A549 (cell line): Measurements from ENCODE around the gene CACUL1. TPM values are rescaled to one million over a fixed set of nuclear protein-coding genes. Genes with fewer than 3 reads are reported as not detected.

Source experiments
- ATAC-seq, 2 experiments: fragments of 200-7000 bp in 1 of 2; fragments of >200 bp in 1 of 2; cut with Nextera tagmentation in 1 of 2; cut with Tn5 transposase in 1 of 2; 3 replicates each; pipeline versions ENCODE4 v1.8.0 to v1.9.1; 2018 to 2020; ENCODE audit warnings: mild to moderate bottlenecking in 1 of 2, moderate library complexity in 1 of 2
- CTCF ChIA-PET: fragments of 300-600 bp; sonication (Branson Sonifier 250); formaldehyde crosslinking; extraction: SDS; loops from one replicate; lab custom pipeline; 2021; ENCODE audit warnings: antibody characterized with exemption, inconsistent platforms; lab: Yijun Ruan, JAX
- POLR2A ChIA-PET: fragments of 350-600 bp; formaldehyde crosslinking; extraction: SDS; loops from one replicate; lab custom pipeline; 2021; ENCODE audit warnings: antibody characterized with exemption, inconsistent platforms; lab: Yijun Ruan, JAX
- DNase-seq, 2 experiments: peaks; one replicate each; pipeline versions ENCODE4 v3.0.0 to v3.0.0-alpha.2; 2011 to 2016; ENCODE audit warnings: low read depth in 1 of 2, low spot score in 1 of 2
- FAIRE-seq: peaks from 2 replicates; lab custom pipeline; 2011; peaks lifted over from hg19 to GRCh38; lab: Jason Lieb, UNC
- H3K27ac ChIP-seq, 2 experiments: fragments of >200 bp; sonication (Bioruptor Twin); formaldehyde crosslinking; 3 replicates each; pipeline ENCODE4 v1.5.1; 2016 to 2017
- H3K4me1 ChIP-seq: fragments of >200 bp; sonication (Bioruptor Twin); formaldehyde crosslinking; 3 replicates; pipeline ENCODE4 v1.6.1; 2016
- H3K4me2 ChIP-seq: fragments of >200 bp; sonication (Bioruptor Twin); formaldehyde crosslinking; 3 replicates; pipeline ENCODE4 v1.6.1; 2016
- H3K4me3 ChIP-seq: fragments of >200 bp; sonication (Bioruptor Twin); formaldehyde crosslinking; 3 replicates; pipeline ENCODE4 v1.5.1; 2016
- H3K9me3 ChIP-seq: fragments of >200 bp; sonication (Bioruptor Twin); formaldehyde crosslinking; 3 replicates; pipeline ENCODE4 v1.6.1; 2016
- ELK1 ChIP-seq: fragments of 150-350 bp; IDR thresholded peaks from 2 replicates; pipeline ENCODE4 v1.6.1; 2014; ENCODE audit warnings: low read depth, mild to moderate bottlenecking, low read length
- EP300 ChIP-seq, 2 experiments: fragments of >200 bp; sonication (Bioruptor Twin); formaldehyde crosslinking; IDR thresholded peaks; 2 replicates in 1 of 2; 3 replicates in 1 of 2; pipeline ENCODE4 v1.6.1; 2016 to 2017
- ESRRA ChIP-seq: fragments of 150-350 bp; IDR thresholded peaks from 2 replicates; pipeline ENCODE4 v1.6.1; 2014; ENCODE audit warnings: mild to moderate bottlenecking, low read length, borderline replicate concordance
- FOSL2 ChIP-seq, 2 experiments: fragments of 450-650 bp in 1 of 2; fragments of >200 bp in 1 of 2; sonication (Bioruptor Twin) in 1 of 2; formaldehyde crosslinking; IDR thresholded peaks; 2 replicates each; pipeline versions ENCODE4 v1.5.0 to v1.6.1; 2016 to 2020; ENCODE audit warnings: mild to moderate bottlenecking in 1 of 2, moderate library complexity in 1 of 2
- FOXS1 ChIP-seq: fragments of 250-450 bp; sonication (Bioruptor Pico); IDR thresholded peaks from 2 replicates; pipeline ENCODE4 v1.5.0; 2020; ENCODE audit warnings: mild to moderate bottlenecking, moderate library complexity
- HDAC2 ChIP-seq: fragments of 200-600 bp; sonication (generic); IDR thresholded peaks from 2 replicates; pipeline ENCODE4 v1.6.1; 2016
- KDM1A ChIP-seq: fragments of 200-600 bp; sonication (generic); IDR thresholded peaks from 2 replicates; pipeline ENCODE4 v1.6.1; 2016; ENCODE audit warnings: low read depth, mild to moderate bottlenecking
- KDM5A ChIP-seq: fragments of 200-600 bp; sonication (generic); IDR thresholded peaks from 2 replicates; pipeline ENCODE4 v1.6.1; 2016; ENCODE audit warnings: antibody characterized with exemption, mild to moderate bottlenecking
- MAX ChIP-seq: IDR thresholded peaks from 2 replicates; pipeline ENCODE4 v1.6.1; 2012
- MAZ ChIP-seq: fragments of 150-350 bp; IDR thresholded peaks from 2 replicates; pipeline ENCODE4 v1.6.1; 2014; ENCODE audit warnings: antibody characterized with exemption, low read depth, low read length, borderline replicate concordance
- PBX3 ChIP-seq: IDR thresholded peaks from 2 replicates; pipeline ENCODE4 v1.6.1; 2012
- PHF8 ChIP-seq: fragments of 200-600 bp; sonication (generic); IDR thresholded peaks from 2 replicates; pipeline ENCODE4 v1.6.1; 2016; ENCODE audit warnings: low read depth, mild to moderate bottlenecking, antibody characterized with exemption, moderate library complexity, borderline replicate concordance
- RAD21 ChIP-seq, 2 experiments: fragments of >200 bp in 1 of 2; sonication (Bioruptor Twin) in 1 of 2; formaldehyde crosslinking in 1 of 2; IDR thresholded peaks in 1 of 2; conservative IDR thresholded peaks in 1 of 2; 2 replicates in 1 of 2; 3 replicates in 1 of 2; pipeline ENCODE4 v1.6.1; 2012 to 2018; ENCODE audit warnings: inconsistent platforms in 1 of 2
- RARB ChIP-seq: fragments of 250-450 bp; sonication (Bioruptor Pico); IDR thresholded peaks from 2 replicates; pipeline ENCODE4 v1.8.0; 2021; ENCODE audit warnings: mild to moderate bottlenecking, moderate library complexity
- SMC3 ChIP-seq: fragments of >200 bp; sonication (Bioruptor Twin); formaldehyde crosslinking; IDR thresholded peaks from 3 replicates; pipeline ENCODE4 v1.6.1; 2018; ENCODE audit warnings: inconsistent platforms
- WGBS: methylation state at CpG from one replicate; pipeline ENCODE4 v1.1.6; 2017; ENCODE audit errors: missing lambda C conversion rate; 5-methylcytosine and 5-hydroxymethylcytosine counted together
- polyA plus RNA-seq, 4 experiments: library from polyadenylated mRNA; depleted of rRNA in 3 of 4; stranded (reverse); fragments of >200 nt; fragmentation: RNase III in 1 of 4; extraction: RNeasy Plus Mini Kit Qiagen cat#74134 plus additional on column Dnase treatment in 1 of 4; gene quantifications; 2 replicates in 3 of 4; 3 replicates in 1 of 4; pipeline ENCODE4 v1.2.3, GENCODE V29; 2011 to 2017
- TF ChIP-seq, protein P1 (sequence below): IDR thresholded peaks from 2 replicates; pipeline ENCODE4 v1.6.1; 2012; ENCODE audit warnings: low read depth, borderline replicate concordance
- TF ChIP-seq, protein P2 (sequence below): fragments of >200 bp; sonication (Bioruptor Twin); formaldehyde crosslinking; IDR thresholded peaks from 2 replicates; pipeline ENCODE4 v1.6.1; 2016

Gene CACUL1
- polyA plus RNA-seq, 2 of the 4 experiments (the other 2 are of a cell fraction): 8.7 to 15.6 TPM

GRCh38 chr10:118626953-118627352 lies 127.8 kb downstream of the CACUL1 start:
- ATAC-seq (peak in 1 of 2 experiments; percentile 65; a peak in 3 of 6 replicates), FAIRE-seq (no peak), DNase-seq (no peak)
- no peak for TF ChIP-seq FOSL2 (IDR thresholded peaks at IDR 0.05)
- no peak for TF ChIP-seq FOSL2 (CRISPR knock-in tag; IDR thresholded peaks at IDR 0.05)
- TF ChIP-seq PBX3: no peak
- TF ChIP-seq PHF8: no peak
- TF ChIP-seq HDAC2: no peak
- TF ChIP-seq KDM5A: no peak
- TF ChIP-seq, protein P1, sequence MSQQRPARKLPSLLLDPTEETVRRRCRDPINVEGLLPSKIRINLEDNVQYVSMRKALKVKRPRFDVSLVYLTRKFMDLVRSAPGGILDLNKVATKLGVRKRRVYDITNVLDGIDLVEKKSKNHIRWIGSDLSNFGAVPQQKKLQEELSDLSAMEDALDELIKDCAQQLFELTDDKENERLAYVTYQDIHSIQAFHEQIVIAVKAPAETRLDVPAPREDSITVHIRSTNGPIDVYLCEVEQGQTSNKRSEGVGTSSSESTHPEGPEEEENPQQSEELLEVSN: no peak
- TF ChIP-seq, protein P2, sequence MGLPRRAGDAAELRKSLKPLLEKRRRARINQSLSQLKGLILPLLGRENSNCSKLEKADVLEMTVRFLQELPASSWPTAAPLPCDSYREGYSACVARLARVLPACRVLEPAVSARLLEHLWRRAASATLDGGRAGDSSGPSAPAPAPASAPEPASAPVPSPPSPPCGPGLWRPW: no peak
- TF ChIP-seq MAZ: no peak
- no peak for TF ChIP-seq EP300 (IDR thresholded peaks at IDR 0.05)
- no peak for TF ChIP-seq RAD21 (conservative IDR thresholded peaks at IDR 0.05 in 1 of 2, IDR thresholded peaks at IDR 0.05 in 1 of 2)
- no peak for TF ChIP-seq MAX
- no peak for TF ChIP-seq ELK1
- TF ChIP-seq SMC3: no peak
- no peak for TF ChIP-seq KDM1A
- no peak for TF ChIP-seq RARB (CRISPR knock-in tag)
- no peak for TF ChIP-seq FOXS1 (CRISPR knock-in tag)
- no peak for TF ChIP-seq ESRRA
- Histone ChIP-seq H3K27ac (no peak overlapping the region), H3K4me1 (no peaks in the 10 kb centered on the region), H3K9me3 (no peaks in the 10 kb centered on the region; the same call in 2 of the 3 replicates), H3K4me2 (no peak overlapping the region), H3K4me3 (no peak overlapping the region)
- WGBS: no CpG with 5 or more reads among the region's 3 CpGs
- POLR2A ChIA-PET: no interaction called here
- CTCF ChIA-PET: interaction anchor here (0.9 to 1.3 kb wide), 5 partner anchors 8 to 68 kb away, joined by 3 to 6 read pairs (median 4); no protein-coding TSS in a partner anchor

Other genes starting within 250 kb of the CACUL1 start
- gene PRLHR, start 159.3 kb downstream of the CACUL1 start, polyA plus RNA-seq (2011; rRNA removed): not detected in 2 replicates
- not detected in 3 replicates for gene PRLHR, start 159.3 kb downstream of the CACUL1 start, polyA plus RNA-seq (2017; fragmentation: RNase III; extraction: RNeasy Plus Mini Kit Qiagen cat#74134 plus additional on column Dnase treatment)